OCI-LY3 (cell line): ENCODE results near the gene GDF11.

ENCODE experiments used
- CTCF ChIP-seq: fragments of 200-600, 300-600 bp; sonication (generic); IDR thresholded peaks from 2 replicates; pipeline ENCODE4 v1.5.1; 2014; ENCODE audit warnings: antibody characterized with exemption, low read length, low read depth
- EZH2phosphoT487 ChIP-seq: fragments of 200-600 bp; shearing (Covaris generic); IDR thresholded peaks from 2 replicates; pipeline ENCODE4 v1.6.1; 2018; ENCODE audit warnings: antibody characterized with exemption, mixed run types, low read depth

- TF ChIP-seq EZH2phosphoT487 (no peak), CTCF (no peak)
Measured at GRCh38 chr12:55732288-55732687, 10.6 kb upstream of the GDF11 start.
